K562 (cell line): Measurements from ENCODE around the gene SLIT1. TPM values are rescaled to one million over a fixed set of nuclear protein-coding genes. Genes with fewer than 3 reads are reported as not detected.
A peak's percentile ranks its signal among the peaks of the same experiment; 100 is the strongest.

Experiments used
- ATAC-seq: fragments of 200-7000 bp; cut with Tn5 transposase; 3 replicates; pipeline ENCODE4 v1.9.1; 2020; ENCODE audit warnings: moderate library complexity
- BruUV-seq: library from RNA; stranded (reverse); fragments of 400-500 nt; replicated peaks from 2 replicates; lab custom pipeline; 2021; lab: Mats Ljungman, UMichigan
- CTCF ChIA-PET: fragments of 300-600 bp; formaldehyde crosslinking; extraction: SDS; loops from one replicate; lab custom pipeline; 2021; ENCODE audit warnings: low intra/inter-chr PET ratio; lab: Yijun Ruan, JAX
- POLR2A ChIA-PET: fragments of 300-600, 350-650 bp; sonication (Branson Sonifier 250); formaldehyde crosslinking; extraction: SDS; loops from one replicate; lab custom pipeline; 2021; ENCODE audit warnings: antibody characterized with exemption, inconsistent platforms; lab: Yijun Ruan, JAX
- DNase-seq, 4 experiments: peaks; one replicate each; pipeline versions ENCODE4 v3.0.0 to v3.0.0-alpha.2; 2011 to 2018; ENCODE audit warnings: low spot score in 3 of 4, mixed read lengths in 3 of 4; ENCODE audit errors: extremely low read depth in 1 of 4
- FAIRE-seq: peaks from 2 replicates; lab custom pipeline; 2011; peaks lifted over from hg19 to GRCh38; lab: Jason Lieb, UNC
- H2AFZ ChIP-seq: 2 replicates; pipeline ENCODE4 v1.6.0; 2011; ENCODE audit warnings: low read depth, low read length, control low read depth, inconsistent platforms
- H3K27ac ChIP-seq: fragments of 200-600 bp; 3 replicates; pipeline ENCODE4 v1.8.0; 2011; ENCODE audit warnings: low read depth, mild to moderate bottlenecking, control low read depth, inconsistent platforms, low read length, moderate library complexity, mixed read lengths; ENCODE audit errors: extremely low read depth
- H3K27me3 ChIP-seq, 2 experiments: fragments of 300-600 bp in 1 of 2; 2 replicates in 1 of 2; 3 replicates in 1 of 2; pipeline versions ENCODE4 v1.6.0 to v1.8.0; 2011; ENCODE audit warnings: inconsistent platforms in 2 of 2, low read length in 2 of 2, mild to moderate bottlenecking in 1 of 2, mixed read lengths in 1 of 2, moderate library complexity in 1 of 2; ENCODE audit not compliant: control insufficient read depth in 2 of 2, insufficient read depth in 2 of 2
- H3K36me3 ChIP-seq: fragments of 300-600 bp; 3 replicates; pipeline ENCODE4 v1.8.0; 2011; ENCODE audit warnings: mild to moderate bottlenecking, low read length, inconsistent platforms; ENCODE audit not compliant: control insufficient read depth, insufficient read depth
- H3K4me1 ChIP-seq, 2 experiments: fragments of 200-600 bp in 1 of 2; replicated peaks in 1 of 2; 2 replicates in 1 of 2; 3 replicates in 1 of 2; pipeline versions ENCODE4 v1.5.1 to v1.8.0; 2011; ENCODE audit warnings: inconsistent platforms in 2 of 2, low read length in 2 of 2, mild to moderate bottlenecking in 1 of 2, mixed read lengths in 1 of 2, moderate library complexity in 1 of 2; ENCODE audit not compliant: control insufficient read depth in 2 of 2, insufficient read depth in 2 of 2
- H3K4me2 ChIP-seq: 2 replicates; pipeline ENCODE4 v1.6.1; 2011; ENCODE audit warnings: low read length, control low read depth, inconsistent platforms, mixed read lengths; ENCODE audit not compliant: insufficient read depth
- H3K4me3 ChIP-seq: fragments of 200-600 bp; sonication (generic), shearing (Covaris generic); 2 replicates; pipeline ENCODE4 v1.5.1; 2016; ENCODE audit warnings: control low read depth, inconsistent platforms
- H3K79me2 ChIP-seq: fragments of 200-600 bp; 3 replicates; pipeline ENCODE4 v1.8.0; 2011; ENCODE audit warnings: low read length, inconsistent platforms; ENCODE audit not compliant: control insufficient read depth, insufficient read depth
- H3K9ac ChIP-seq, 2 experiments: 2 replicates each; pipeline versions ENCODE4 v1.6.0 to v1.6.1; 2011; ENCODE audit warnings: low read depth in 2 of 2, low read length in 2 of 2, control low read depth in 1 of 2, inconsistent platforms in 1 of 2, mild to moderate bottlenecking in 1 of 2, mixed read lengths in 1 of 2; ENCODE audit not compliant: insufficient read depth in 1 of 2
- H3K9me1 ChIP-seq: one replicate; pipeline ENCODE4 v1.6.0; 2011; ENCODE audit warnings: inconsistent platforms, mild to moderate bottlenecking, low read length, moderate library complexity; ENCODE audit not compliant: control insufficient read depth, insufficient read depth
- H3K9me3 ChIP-seq: replicated peaks from 2 replicates; pipeline ENCODE4 v1.5.1; 2011; ENCODE audit warnings: low read depth, low read length, inconsistent platforms; ENCODE audit not compliant: control insufficient read depth, insufficient read depth
- H4K20me1 ChIP-seq: replicated peaks from 2 replicates; pipeline ENCODE4 v1.6.1; 2011; ENCODE audit warnings: low read length, inconsistent platforms, mixed read lengths; ENCODE audit not compliant: control insufficient read depth, insufficient read depth
- ARID4B ChIP-seq: sonication (generic); formaldehyde crosslinking; IDR thresholded peaks from 2 replicates; pipeline ENCODE4 v1.8.0; 2022; ENCODE audit warnings: mild to moderate bottlenecking, missing genetic modification reagents
- CTCFL ChIP-seq: IDR thresholded peaks from 2 replicates; pipeline ENCODE4 v1.6.1; 2011; ENCODE audit warnings: borderline replicate concordance, low read depth, mild to moderate bottlenecking, moderate library complexity, low read length; ENCODE audit not compliant: insufficient read depth, poor library complexity, severe bottlenecking
- CXXC5 ChIP-seq: fragments of 250-450 bp; sonication (Bioruptor Pico); IDR thresholded peaks from 2 replicates; pipeline ENCODE4 v1.8.0; 2022; ENCODE audit warnings: inconsistent platforms, mild to moderate bottlenecking, moderate library complexity
- FOXP1 ChIP-seq: sonication (generic); formaldehyde crosslinking; IDR thresholded peaks from 2 replicates; pipeline ENCODE4 v1.8.0; 2022; ENCODE audit warnings: mild to moderate bottlenecking, missing genetic modification reagents
- GTF2F1 ChIP-seq: IDR thresholded peaks from 2 replicates; pipeline ENCODE4 v1.6.1; 2011; ENCODE audit warnings: low read depth, low read length, improper control_type of control experiment
- HDAC2 ChIP-seq: fragments of 450-650 bp; IDR thresholded peaks from 2 replicates; pipeline ENCODE4 v1.6.1; 2016; ENCODE audit warnings: mild to moderate bottlenecking
- ILF3 ChIP-seq: fragments of 450-650 bp; IDR thresholded peaks from 2 replicates; pipeline ENCODE4 v1.6.1; 2018; ENCODE audit warnings: antibody characterized with exemption, mild to moderate bottlenecking, moderate library complexity, borderline replicate concordance
- KLF6 ChIP-seq: fragments of 250-450 bp; sonication (Bioruptor Pico); IDR thresholded peaks from 2 replicates; pipeline ENCODE4 v1.4.0; 2020; ENCODE audit warnings: mild to moderate bottlenecking, moderate library complexity, borderline replicate concordance
- MEF2D ChIP-seq: conservative IDR thresholded peaks from 2 replicates; pipeline ENCODE4 v1.6.1; 2016; ENCODE audit warnings: low read depth, missing genetic modification characterization, missing compliant biosample characterization
- NBN ChIP-seq: fragments of 450-650 bp; IDR thresholded peaks from 2 replicates; pipeline ENCODE4 v1.6.1; 2016; ENCODE audit warnings: low read depth, mild to moderate bottlenecking
- NCOA2 ChIP-seq, 2 experiments: fragments of 450-650 bp; IDR thresholded peaks; 2 replicates each; pipeline ENCODE4 v1.6.1; 2018; ENCODE audit warnings: mild to moderate bottlenecking in 2 of 2, moderate library complexity in 1 of 2; ENCODE audit not compliant: partially characterized antibody in 2 of 2
- POLR2A ChIP-seq: fragments of 450-650 bp; conservative IDR thresholded peaks from 2 replicates; pipeline ENCODE4 v1.6.1; 2016
- RBM22 ChIP-seq: fragments of 200-400 bp; formaldehyde crosslinking; IDR thresholded peaks from 2 replicates; pipeline ENCODE4 v1.6.1; 2018; ENCODE audit warnings: low read length, low read depth; ENCODE audit not compliant: poor library complexity, severe bottlenecking
- ZNF239 ChIP-seq: fragments of 250-450 bp; sonication (Bioruptor Pico); IDR thresholded peaks from 2 replicates; pipeline ENCODE4 v1.4.0; 2020; ENCODE audit warnings: mild to moderate bottlenecking
- ZNF644 ChIP-seq: fragments of 200-800 bp; sonication (Bioruptor generic); IDR thresholded peaks from 2 replicates; pipeline ENCODE4 v1.6.1; 2016; ENCODE audit warnings: low read depth, missing genetic modification characterization, missing compliant biosample characterization
- ZNF77 ChIP-seq: fragments of 250-450 bp; sonication (Bioruptor Pico); IDR thresholded peaks from 2 replicates; pipeline ENCODE4 v1.5.0; 2020
- WGBS: fragments of 100-300 bp; shearing (Covaris generic); methylation state at CpG from one replicate; pipeline ENCODE4 v1.1.6; 2016; ENCODE audit warnings: low coverage, mixed read lengths; ENCODE audit not compliant: insufficient coverage; ENCODE audit errors: missing lambda C conversion rate; 5-methylcytosine and 5-hydroxymethylcytosine counted together
- in situ Hi-C: fragments of 300-500 bp; cut with MboI; formaldehyde crosslinking; loops from 4 replicates; pipeline ENCODE4 v1.15.0; 2018; ENCODE audit warnings: inconsistent platforms, mixed read lengths
- intact Hi-C: fragments of 100-400 bp; cut with micrococcal nuclease; formaldehyde crosslinking; loops from 2 replicates; pipeline ENCODE4 v1.14.2; 2022
- polyA plus RNA-seq, 8 experiments: library from polyadenylated mRNA; depleted of rRNA in 4 of 8; stranded (reverse) in 5 of 8; unstranded in 3 of 8; fragments of >200 nt; fragmentation: Nextera tagmentation in 2 of 8; fragmentation: Illumina TruSeq in 1 of 8; extraction: Ambion mirVana in 2 of 8; extraction: Trizol in 1 of 8; gene quantifications; 2 replicates each; pipeline versions ENCODE4 v1.2.1 to v1.2.3, GENCODE V29; 2011 to 2014; ENCODE audit warnings: inconsistent platforms in 1 of 8, missing spikeins in 1 of 8
- total RNA-seq, 7 experiments: library from RNA; depleted of rRNA in 6 of 7; stranded (reverse); fragments of >200 nt in 6 of 7; fragmentation: Illumina TruSeq in 2 of 7; extraction: Trizol in 2 of 7; gene quantifications; 2 replicates each; pipeline versions ENCODE4 v1.2.1 to v1.2.3, GENCODE V29; 2011 to 2021; ENCODE audit warnings: low replicate concordance in 1 of 7

Gene SLIT1
- total and polyA plus RNA-seq, 9 of the 15 experiments (the other 6 are each of a cell fraction or from before 2014, with no cell fraction given) = 0.01 to 0.11 (median 0.04) TPM; not detected in 3

- 0% methylated on average over 2 of the region's 6 CpGs for WGBS
- H3K27me3 ChIP-seq = 0 out of 5 replicates have a peak, but pooled peaks cover 0 to 7% of the 10 kb centered on the region in 2 experiments
- BruUV-seq = no TSS peak
- in situ Hi-C loops = loop anchor here (5.0 kb wide), 1 partner anchor 126 kb away; no protein-coding TSS in a partner anchor
- H3K4me1 ChIP-seq = no peaks in the 10 kb centered on the region
- intact Hi-C loops = no loop called here
- ATAC-seq (peak; percentile 94), FAIRE-seq (peak; percentile 62), DNase-seq (peak; percentile 69 to 77 (median 74))
- no peaks in the 10 kb centered on the region for H3K9me1 ChIP-seq
- H2AFZ ChIP-seq = no peak overlapping the region
- ChIA-PET CTCF (interaction anchor here (1.6 kb wide), 1 partner anchor 129 kb away, joined by 9 read pairs; no protein-coding TSS in a partner anchor), POLR2A (interaction anchor here (0.6 to 1.4 kb wide), 4 partner anchors 10 to 373 kb away, joined by 3 to 4 read pairs (median 3); no protein-coding TSS in a partner anchor)
- no peak overlapping the region for H3K27ac ChIP-seq
- H3K9ac ChIP-seq = no peak overlapping the region
- H4K20me1 ChIP-seq = 0 out of 2 replicates have a peak, but pooled peaks cover 4% of the 10 kb centered on the region
- H3K4me3 ChIP-seq = no peak overlapping the region
- H3K4me2 ChIP-seq = no peak overlapping the region
- H3K9me3 ChIP-seq = no peaks in the 10 kb centered on the region
- no peaks in the 10 kb centered on the region for H3K36me3 ChIP-seq
- no peaks in the 10 kb centered on the region for H3K79me2 ChIP-seq
- 0 out of 2 replicates have a peak, but pooled peaks have one; percentile 60 for TF ChIP-seq FOXP1 (CRISPR knock-in tag)
- no peak for TF ChIP-seq ZNF77 (CRISPR knock-in tag)
- no peak for TF ChIP-seq POLR2A
- TF ChIP-seq KLF6 (CRISPR knock-in tag) = no peak
- 0 out of 2 replicates have a peak, but pooled peaks have one; percentile 15 for TF ChIP-seq CXXC5 (CRISPR knock-in tag)
- peak; percentile 54 for TF ChIP-seq ARID4B (CRISPR knock-in tag)
- no peak for TF ChIP-seq GTF2F1
- no peak for TF ChIP-seq NBN
- TF ChIP-seq HDAC2 = 0 out of 2 replicates have a peak, but pooled peaks have one; percentile 30
- TF ChIP-seq RBM22 = no peak
- TF ChIP-seq NCOA2 (IDR thresholded peaks at IDR 0.05; ENCODE audit: partially characterized antibody in 2 of 2) = no peak
- TF ChIP-seq CTCFL = peak; percentile 88
- TF ChIP-seq ZNF239 (CRISPR knock-in tag) = no peak
- TF ChIP-seq ZNF644 (tag) = no peak
- TF ChIP-seq MEF2D = no peak
- TF ChIP-seq ILF3 = no peak
Measured at GRCh38 chr10:97081621-97082235, 104.0 kb downstream of the SLIT1 start.
